GM13976 (cell line): ENCODE results near the gene CDH13.

Experiments
- DNase-seq: peaks from one replicate; pipeline ENCODE4 v3.0.0; 2012; ENCODE audit warnings: low spot score
- CTCF ChIP-seq: IDR thresholded peaks from 2 replicates; pipeline ENCODE4 v1.5.1; 2012; ENCODE audit warnings: borderline replicate concordance, mild to moderate bottlenecking; ENCODE audit not compliant: insufficient read depth; ENCODE audit errors: extremely low read depth, missing control alignments, control extremely low read depth
- in situ Hi-C: fragments of 300-500 bp; cut with MboI; formaldehyde crosslinking; loops from one replicate; pipeline ENCODE4 v1.12.0; 2022; ENCODE audit warnings: low sequenced_read_pairs, mixed read lengths, inconsistent platforms; ENCODE audit not compliant: unreplicated experiment

The CDH13 gene

DNA sequence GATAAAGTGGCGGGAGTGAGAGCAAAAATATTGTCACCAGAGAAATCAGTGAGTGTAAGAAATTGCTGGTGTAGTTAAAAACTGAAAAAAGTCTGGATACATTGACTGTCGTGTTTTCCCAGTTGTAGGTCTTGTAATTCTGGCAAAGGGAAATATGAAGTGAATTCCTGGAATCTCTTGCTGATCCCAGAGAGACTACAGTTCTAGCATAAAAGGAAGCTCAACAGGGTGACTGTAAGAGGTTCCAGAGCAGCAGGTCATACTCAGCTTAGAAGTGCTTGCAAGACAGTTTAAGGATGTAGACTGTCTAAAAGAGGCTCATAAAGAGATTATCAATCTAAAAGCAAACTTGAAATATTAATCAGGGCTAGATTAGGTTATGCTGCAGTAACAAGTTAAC, 890.2 kb downstream of the CDH13 start:
- TF ChIP-seq CTCF: no peak
- in situ Hi-C loops: no loop called here
- no peak for DNase-seq

GRCh38 chr16:83517398-83517797, 890.6 kb downstream of the CDH13 start:
- in situ Hi-C loops: no loop called here
- no peak for DNase-seq
- no peak for TF ChIP-seq CTCF

DNA sequence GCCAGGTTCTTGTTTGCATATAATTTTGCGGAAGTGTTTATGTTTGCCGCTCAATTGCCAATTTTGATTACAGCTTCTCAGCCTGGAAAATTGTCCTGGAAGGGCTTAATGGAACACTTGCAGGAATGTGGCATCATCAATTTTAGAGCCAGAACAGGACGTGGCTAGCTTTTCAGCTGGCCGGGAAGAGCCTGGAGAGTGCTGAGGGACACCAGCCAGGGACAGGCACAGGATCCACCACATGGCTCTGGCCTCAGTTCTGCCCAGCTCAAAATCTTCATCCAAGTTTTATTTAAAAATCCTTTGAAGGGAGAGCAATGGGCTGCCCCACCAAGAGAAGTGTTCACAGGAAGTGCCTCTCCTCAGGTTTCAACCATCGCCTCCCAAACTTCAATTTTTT, 893.8 kb downstream of the CDH13 start:
- DNase-seq: no peak
- TF ChIP-seq CTCF: no peak
- in situ Hi-C loops: no loop called here

DNA sequence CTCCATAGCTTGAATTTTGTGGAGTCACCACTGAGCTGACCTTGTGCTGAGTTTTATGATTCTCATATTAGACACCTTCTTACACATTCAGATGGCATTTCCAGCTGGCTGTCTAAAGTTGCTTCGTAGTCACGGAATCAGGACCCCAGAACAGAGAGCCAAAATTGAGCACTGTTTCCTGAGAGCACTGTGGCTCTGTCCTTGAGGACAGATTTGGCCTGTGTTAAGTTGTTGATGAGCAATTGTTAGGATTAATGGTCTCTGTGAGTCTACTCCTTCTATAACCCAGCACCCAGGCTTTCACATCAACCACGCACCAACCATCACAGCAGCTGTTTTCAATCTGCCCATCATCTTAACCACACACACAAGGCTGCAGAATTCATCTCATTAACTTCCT, 903.5 kb downstream of the CDH13 start:
- TF ChIP-seq CTCF: no peak
- no peak for DNase-seq
- in situ Hi-C loops: no loop called here

GRCh38 chr16:83532634-83533033, 905.9 kb downstream of the CDH13 start:
- TF ChIP-seq CTCF: no peak
- no peak for DNase-seq
- in situ Hi-C loops: no loop called here

DNA sequence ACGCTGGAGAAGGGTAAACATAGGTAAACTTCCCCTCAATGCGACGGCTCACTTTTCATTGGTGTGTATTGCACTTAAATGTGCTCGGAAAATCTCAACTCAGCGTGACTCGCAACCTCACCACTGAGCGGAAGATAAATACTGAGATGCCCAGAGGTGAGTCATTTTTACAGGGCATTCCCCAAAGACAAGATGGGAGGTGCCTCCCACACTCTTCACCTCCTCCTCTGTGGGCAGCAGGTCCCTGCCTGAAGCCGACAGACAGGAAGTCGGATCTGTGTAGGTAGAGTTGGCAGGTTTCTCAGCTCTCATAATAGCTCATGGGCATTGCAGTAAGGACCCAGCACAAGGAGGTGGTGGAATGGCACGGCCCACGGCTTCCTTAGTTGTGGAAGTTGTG, 906.4 kb downstream of the CDH13 start:
- no peak for DNase-seq
- in situ Hi-C loops: no loop called here
- no peak for TF ChIP-seq CTCF

GRCh38 chr16:83538707-83539106, 911.9 kb downstream of the CDH13 start:
- in situ Hi-C loops: no loop called here
- no peak for DNase-seq
- no peak for TF ChIP-seq CTCF
